ENCODE results near the gene IFFO2.

DNA sequence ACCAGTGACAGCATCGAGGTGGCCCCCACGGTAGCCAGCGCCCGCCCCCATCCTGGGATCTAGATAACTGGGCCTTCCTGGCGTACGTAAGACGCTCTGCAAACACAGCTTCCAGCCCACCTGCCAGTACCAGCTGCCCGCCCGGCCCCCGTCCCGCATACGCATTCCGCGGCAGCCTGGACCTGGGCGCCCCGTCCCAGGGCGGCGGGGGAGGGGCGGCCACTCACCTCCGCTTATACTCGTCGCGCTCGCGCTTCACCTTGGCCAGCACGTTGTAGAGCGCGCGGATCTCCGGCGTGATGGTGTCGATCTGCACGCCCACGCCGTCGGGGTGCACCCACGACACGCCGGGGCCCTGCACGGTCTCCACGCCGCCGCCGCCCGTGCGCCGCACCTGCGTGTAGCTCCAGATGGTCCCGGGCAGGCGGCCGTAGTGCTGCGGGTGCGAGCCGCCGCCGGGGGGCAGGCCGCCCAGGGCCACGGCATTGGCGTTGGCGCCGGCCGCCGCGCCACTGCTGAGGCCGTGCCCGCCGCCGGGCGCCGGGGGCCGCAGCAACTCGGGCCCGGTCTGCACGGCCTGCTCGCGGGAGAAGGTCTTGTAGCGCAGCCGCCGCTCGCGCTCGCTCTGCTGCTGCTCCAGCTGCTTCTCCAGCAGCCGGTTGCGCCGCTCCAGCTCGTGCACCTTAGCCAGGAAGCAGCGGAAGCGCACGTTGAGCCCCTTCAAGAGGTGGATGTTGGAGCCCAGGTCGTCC is 859 bp downstream of the IFFO2 start:
- no peak for TF ChIP-seq EZH2 (IDR thresholded peaks at IDR 0.05; ENCODE audit: low read depth, unreplicated experiment)
- TF ChIP-seq, protein P1, sequence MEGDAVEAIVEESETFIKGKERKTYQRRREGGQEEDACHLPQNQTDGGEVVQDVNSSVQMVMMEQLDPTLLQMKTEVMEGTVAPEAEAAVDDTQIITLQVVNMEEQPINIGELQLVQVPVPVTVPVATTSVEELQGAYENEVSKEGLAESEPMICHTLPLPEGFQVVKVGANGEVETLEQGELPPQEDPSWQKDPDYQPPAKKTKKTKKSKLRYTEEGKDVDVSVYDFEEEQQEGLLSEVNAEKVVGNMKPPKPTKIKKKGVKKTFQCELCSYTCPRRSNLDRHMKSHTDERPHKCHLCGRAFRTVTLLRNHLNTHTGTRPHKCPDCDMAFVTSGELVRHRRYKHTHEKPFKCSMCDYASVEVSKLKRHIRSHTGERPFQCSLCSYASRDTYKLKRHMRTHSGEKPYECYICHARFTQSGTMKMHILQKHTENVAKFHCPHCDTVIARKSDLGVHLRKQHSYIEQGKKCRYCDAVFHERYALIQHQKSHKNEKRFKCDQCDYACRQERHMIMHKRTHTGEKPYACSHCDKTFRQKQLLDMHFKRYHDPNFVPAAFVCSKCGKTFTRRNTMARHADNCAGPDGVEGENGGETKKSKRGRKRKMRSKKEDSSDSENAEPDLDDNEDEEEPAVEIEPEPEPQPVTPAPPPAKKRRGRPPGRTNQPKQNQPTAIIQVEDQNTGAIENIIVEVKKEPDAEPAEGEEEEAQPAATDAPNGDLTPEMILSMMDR (conservative IDR thresholded peaks at IDR 0.05; ENCODE audit: low read depth in 2 of 2), result 0 out of 4 replicates have a peak, but pooled peaks of 1 of the 2 experiments have one; percentile 12
- no peak for TF ChIP-seq STAT1 (IDR thresholded peaks at IDR 0.05; ENCODE audit: unreplicated experiment)
- TF ChIP-seq, protein P2, sequence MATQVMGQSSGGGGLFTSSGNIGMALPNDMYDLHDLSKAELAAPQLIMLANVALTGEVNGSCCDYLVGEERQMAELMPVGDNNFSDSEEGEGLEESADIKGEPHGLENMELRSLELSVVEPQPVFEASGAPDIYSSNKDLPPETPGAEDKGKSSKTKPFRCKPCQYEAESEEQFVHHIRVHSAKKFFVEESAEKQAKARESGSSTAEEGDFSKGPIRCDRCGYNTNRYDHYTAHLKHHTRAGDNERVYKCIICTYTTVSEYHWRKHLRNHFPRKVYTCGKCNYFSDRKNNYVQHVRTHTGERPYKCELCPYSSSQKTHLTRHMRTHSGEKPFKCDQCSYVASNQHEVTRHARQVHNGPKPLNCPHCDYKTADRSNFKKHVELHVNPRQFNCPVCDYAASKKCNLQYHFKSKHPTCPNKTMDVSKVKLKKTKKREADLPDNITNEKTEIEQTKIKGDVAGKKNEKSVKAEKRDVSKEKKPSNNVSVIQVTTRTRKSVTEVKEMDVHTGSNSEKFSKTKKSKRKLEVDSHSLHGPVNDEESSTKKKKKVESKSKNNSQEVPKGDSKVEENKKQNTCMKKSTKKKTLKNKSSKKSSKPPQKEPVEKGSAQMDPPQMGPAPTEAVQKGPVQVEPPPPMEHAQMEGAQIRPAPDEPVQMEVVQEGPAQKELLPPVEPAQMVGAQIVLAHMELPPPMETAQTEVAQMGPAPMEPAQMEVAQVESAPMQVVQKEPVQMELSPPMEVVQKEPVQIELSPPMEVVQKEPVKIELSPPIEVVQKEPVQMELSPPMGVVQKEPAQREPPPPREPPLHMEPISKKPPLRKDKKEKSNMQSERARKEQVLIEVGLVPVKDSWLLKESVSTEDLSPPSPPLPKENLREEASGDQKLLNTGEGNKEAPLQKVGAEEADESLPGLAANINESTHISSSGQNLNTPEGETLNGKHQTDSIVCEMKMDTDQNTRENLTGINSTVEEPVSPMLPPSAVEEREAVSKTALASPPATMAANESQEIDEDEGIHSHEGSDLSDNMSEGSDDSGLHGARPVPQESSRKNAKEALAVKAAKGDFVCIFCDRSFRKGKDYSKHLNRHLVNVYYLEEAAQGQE (IDR thresholded peaks at IDR 0.05; ENCODE audit: unreplicated experiment), result no peak
- TF ChIP-seq ZNF331 (CRISPR knock-in tag; IDR thresholded peaks at IDR 0.05; ENCODE audit: low read depth), result no peak
